ENCODE data around the gene FBF1.
A peak's percentile ranks its signal among the peaks of the same experiment; 100 is the strongest.

FBF1 gene

DNA sequence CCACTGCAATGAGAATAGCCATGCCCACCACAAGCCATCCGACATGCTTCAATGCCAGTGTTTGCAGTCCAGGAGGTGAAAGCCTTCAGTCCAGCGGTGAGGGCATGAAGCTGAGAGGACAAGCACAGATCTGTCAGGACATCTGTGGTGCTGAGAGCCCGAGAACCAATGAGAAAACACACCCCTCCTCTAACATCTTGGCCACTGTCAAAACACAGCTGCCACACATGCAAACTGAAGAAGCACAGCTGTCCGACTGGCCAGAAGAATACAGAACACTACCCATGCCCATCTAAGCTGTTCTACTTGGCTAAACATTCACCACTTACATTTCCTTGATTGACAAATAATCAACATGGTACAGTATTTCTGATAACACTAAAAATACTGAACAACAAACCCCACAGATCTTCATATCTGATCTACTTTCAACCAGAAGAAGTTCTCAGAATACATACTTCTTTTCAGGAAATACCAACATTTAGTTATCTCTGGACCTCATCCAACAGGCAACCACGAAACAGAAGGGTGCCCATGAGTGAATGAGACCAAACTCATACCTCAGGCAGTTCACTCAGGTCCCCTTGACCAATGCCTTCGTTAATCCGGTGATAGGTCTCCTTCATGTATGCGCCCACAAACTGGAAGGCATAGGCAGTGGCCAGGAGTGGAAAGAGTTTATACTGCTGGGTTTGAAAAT lies 10.2 kb upstream of the FBF1 start:
- peak in 7 of 58 donors; percentile 4 to 33 (median 22) for DNase-seq

DNA sequence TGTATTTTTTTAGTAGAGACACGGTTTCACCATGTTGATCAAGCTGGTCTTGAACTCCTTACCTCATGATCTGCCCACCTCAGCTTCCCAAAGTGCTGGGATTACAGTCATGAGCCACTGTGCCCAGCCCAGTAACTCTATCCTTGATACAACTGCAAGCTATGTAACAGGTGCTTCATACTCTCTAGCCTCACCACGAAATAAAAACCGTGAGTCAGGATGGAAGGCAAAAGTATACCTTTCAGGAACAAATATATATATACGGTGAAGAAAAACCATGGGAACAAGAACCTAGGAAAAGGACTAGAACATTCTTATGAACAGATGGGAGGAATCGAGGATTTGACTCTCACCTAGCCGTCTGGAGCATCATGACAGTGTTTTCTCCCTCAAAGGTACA lies 9.6 kb upstream of the FBF1 start:
- no peak for DNase-seq

DNA sequence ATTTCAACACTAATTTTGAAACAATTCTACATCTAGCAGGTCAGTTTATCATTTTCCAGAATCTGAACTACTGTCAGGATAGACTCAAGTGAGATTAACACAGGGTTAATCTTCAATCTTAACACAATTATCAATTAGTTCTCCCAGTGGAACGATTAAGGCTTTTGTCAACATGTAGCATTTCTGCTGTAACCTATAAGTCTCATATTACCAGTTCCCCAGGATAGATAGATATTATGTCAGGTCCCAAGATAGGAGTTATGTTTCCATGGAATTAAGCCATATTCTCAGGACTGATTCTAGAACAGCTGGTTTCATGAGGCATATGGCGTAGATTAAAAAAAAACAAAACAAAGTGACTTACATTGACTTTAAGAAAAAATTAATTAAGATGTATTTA lies 4.4 kb upstream of the FBF1 start:
- DNase-seq, result no peak

DNA sequence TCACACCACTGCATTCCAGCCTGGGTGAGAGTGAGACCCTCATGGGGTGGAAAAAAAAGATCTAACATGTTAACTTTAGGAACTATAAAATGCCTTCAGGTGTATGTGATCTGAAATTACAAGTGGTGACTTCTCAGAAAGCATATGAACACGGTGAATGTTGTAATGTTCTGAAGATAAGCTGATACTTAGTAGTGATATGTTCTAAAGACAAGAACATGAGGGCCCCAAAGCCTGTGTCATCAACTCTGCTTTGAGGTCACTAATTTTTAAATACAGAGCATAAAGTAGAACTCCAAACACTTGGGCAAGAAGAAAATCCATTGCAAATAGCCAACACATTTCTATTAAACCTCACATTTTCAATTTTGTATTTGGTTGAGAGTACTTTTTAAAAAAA lies 2.6 kb upstream of the FBF1 start:
- DNase-seq, result no peak

DNA sequence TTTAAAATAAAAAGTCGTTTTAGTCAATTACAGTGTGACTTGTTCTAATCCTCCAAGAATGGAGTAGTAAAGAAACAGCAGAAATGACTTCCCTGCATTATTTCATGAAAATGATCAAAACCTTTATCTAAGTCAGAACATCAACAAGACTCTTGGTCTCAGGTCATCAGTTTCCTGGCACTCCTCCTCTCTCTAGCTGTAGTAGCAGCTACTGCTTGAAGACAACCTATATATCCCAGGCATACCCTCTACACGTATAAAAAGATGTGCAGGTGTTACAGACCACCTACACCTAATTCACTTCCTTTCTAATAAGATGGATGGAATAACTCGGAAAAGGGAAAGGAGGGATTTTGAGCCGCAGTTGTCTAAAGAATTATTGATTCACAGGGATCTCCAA lies 1.6 kb upstream of the FBF1 start:
- no peak for DNase-seq

DNA sequence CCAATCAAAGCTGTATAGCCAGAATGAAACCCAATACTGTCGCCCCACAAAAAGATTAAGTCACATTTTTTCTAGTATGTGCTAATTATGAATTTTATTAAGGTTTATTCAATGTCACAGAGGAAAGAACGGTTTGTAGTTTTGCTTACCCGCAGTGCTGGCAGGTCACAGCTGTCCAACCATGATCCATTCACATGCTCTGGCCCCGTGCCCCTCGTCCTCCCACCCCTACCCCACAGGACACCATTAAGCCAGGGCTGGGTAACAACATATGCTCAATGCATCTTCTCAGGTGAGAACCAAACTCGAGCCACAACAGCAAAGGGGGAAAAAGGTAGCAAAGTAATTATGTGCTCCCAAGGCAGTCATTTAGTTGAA lies 589 bp upstream of the FBF1 start:
- no peak for DNase-seq

DNA sequence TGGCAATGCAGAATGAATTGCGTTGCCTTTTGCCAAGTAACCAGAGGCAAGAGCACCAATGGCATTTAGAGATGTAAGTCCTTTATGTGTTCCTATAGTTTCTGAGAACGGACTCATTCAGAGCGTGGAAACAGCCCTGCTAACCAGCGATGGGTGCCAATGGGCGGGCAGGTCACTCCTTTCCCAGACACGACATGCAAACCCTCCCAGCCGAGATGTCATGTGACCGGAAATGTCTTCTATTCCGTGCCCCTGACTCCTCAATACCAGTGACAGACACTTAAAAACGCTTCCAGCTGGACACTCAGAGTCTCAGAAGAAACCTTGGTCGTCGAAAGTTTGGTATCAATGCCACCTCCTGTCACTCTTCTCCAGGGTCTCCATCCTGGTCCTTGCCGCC lies 3.2 kb downstream of the FBF1 start:
- no peak for DNase-seq

DNA sequence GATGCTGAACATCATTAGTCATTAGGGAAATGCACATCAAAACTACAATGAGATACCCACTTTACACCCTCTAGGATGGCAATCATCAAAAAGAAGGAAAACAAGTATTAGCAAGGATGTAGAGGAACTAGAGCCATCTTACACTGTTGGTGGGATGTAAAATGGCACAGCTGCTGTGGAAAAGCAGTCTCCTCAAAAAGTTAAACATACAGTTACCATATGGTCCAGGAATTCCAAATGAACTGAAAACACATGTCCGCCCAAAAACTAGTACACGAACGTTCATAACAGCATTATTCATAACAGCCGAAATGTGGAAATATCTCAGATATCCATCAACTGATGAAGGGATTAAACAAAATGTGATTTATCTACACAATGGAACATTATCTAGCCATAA lies 7.0 kb downstream of the FBF1 start:
- no peak for DNase-seq

DNA sequence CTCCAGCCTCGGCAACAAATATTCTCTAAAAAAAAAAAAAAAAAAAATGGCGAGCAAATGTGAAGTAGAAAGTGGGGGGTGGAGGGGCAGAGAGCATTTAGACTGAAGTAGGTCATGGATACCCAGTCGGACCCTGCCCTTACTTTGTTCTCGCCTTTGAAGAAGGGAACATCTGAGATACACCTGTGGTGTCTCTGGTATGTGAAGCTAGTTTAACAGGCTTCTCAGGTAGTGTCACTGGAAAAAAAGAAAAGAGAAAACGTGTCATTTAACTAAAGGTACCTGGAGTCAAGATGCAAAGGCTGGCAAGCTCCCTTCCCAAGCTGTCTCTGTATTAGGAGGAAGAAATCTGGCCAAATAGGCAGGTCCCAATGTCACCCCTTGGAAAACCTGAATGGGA lies 8.0 kb downstream of the FBF1 start:
- no peak for DNase-seq

DNA sequence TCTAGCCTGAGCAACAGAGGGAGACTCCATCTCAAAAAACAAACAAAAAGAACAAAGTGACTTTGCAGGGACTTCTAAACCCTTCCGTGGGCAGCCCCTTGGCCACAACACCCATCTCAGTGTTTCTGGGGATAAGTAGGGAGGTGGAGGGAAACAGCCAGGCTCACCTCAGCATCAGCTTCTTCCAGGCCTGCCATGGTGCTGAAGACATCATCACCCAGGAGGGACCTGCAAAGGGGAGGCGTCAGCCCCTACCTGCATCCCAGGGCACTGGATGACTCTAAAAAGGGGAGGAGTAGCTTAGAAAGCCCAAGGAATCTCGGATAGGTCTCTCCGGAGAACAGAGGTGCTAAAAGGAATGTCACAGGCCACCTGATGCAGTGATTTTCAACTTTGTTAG lies 9.8 kb downstream of the FBF1 start:
- DNase-seq, result no peak

DNA sequence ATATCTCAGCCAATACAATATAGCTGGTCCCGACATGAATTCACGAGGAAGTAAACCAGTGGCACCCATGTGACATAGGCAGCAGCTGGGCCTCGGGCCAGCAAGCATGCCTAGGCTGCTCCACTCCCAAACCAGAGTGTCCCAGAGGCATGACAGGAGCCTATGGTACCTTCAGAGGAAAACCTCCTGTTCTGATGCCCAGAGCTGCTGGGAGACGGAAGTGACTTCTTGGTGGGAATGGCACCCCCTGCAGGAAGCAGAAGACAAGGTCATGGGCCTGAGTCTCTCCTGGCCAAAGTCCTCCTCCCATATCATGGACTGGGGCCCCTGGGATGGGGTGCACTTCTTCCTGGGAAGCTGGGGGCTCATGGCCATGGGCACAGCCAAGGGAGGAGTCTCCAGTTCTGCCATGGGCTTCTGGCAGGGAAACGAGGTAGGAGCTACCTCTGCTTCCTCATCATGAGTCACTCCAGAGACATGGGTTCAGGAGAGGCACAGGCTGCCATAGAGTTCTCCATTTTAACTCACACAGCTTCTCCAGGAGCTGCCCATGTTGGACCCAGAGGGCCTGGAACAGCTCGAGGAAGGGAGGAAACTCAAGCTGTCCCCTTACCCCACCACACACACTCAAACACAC lies 13.4 kb downstream of the FBF1 start:
- no peak for DNase-seq

DNA sequence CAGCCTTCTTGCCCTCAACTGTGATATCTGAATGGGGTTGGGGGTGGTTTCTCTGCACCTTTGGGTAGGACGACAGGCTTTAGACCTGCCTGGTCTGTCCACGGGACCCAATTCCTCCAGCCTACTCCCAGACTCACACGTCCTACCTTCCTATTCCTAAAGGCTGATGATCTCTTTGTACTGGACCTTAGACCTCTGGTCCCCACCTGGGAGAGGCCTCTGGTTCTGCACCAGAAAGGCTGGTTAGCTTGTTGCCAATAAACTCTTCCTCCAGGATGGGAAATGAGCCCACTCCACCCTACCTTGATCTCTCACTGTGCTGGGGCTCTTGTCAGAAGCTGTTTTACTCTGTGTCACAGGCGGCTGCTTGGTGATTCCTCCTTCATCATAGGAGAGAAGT lies 14.4 kb downstream of the FBF1 start:
- DNase-seq, result no peak

DNA sequence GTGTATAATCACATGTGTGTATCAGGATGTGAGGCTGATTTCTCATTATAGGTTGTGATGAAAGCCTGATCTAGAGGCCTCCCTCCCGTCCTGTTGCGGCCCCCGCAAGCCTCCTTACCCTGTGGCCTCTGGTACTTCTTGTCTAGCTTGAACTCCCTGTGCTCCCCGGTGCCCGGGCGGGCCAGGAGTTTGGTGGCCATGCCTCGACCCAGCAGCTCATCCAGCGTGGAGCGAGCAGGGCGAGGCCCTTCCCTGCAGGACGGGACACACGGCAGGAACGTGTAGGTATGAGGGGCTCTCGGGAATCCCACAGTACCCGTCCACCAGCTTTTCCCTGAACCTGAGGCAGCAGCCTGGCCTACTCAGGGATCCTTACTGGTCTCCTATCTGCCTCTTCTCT lies 14.9 kb downstream of the FBF1 start:
- DNase-seq, result no peak

DNA sequence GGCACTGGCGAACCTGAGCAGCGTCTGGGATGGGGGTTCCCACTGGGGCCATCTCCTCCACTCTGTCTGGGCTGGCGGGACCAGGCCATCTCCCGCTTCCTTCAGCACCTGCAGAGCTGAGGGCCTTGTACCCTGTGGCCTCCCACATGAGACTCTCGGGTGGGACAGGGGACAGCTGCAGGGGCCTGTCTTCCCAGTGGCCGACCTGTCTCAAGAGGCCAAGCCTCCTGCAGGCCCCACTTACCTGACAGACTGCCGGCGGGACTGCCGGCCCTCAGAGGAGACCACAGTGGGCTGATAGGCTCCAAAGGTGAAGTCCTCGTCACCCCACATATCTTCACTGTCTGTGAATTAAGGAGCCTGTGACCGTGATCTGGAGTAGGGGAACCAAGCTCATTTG lies 15.7 kb downstream of the FBF1 start:
- no peak for DNase-seq

DNA sequence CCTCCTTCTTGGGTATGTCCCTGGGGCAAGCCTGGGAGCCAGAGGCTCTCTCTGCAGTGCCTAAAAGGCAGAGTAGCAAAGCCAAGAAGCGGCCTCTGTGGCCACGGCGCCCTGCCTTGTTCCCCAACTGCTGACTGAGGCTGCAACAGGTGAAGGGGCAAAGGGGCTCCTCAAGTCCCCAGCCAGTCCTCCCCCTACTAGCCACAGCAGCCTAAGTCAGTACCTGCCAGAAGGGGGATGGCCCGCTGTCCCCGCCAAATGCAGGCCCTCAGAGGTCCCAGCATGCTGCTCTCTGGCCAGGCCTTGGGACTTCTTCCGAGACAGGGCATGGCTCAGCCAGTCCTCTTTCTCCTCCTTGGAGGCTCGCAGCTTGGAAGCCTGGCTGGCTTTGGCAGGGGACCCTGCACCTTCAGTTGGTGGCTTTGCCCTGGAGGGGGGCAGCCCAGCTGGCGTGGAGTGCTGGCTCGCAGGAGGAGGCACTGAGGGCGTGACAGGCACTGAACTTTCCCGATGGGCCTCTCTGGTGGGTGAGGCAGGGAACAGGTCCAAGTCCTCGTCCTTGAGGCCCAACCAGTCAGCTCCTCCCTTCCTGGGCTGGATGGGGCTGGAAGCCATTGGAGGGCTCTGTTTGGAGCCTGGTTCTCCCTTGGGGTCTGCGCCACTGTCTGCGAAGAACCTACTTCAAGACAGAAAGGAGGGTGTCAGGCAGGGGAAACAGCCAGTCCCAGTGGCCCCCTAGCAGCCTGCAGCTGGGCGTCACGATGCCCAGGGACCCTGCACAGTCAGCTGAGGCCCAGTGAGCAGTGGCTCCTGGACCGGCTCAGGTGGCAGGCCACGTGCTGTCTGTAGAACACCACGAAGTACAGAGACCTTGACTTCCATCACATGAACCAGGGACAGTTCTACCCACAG lies 17.6 kb downstream of the FBF1 start:
- no peak for DNase-seq

DNA sequence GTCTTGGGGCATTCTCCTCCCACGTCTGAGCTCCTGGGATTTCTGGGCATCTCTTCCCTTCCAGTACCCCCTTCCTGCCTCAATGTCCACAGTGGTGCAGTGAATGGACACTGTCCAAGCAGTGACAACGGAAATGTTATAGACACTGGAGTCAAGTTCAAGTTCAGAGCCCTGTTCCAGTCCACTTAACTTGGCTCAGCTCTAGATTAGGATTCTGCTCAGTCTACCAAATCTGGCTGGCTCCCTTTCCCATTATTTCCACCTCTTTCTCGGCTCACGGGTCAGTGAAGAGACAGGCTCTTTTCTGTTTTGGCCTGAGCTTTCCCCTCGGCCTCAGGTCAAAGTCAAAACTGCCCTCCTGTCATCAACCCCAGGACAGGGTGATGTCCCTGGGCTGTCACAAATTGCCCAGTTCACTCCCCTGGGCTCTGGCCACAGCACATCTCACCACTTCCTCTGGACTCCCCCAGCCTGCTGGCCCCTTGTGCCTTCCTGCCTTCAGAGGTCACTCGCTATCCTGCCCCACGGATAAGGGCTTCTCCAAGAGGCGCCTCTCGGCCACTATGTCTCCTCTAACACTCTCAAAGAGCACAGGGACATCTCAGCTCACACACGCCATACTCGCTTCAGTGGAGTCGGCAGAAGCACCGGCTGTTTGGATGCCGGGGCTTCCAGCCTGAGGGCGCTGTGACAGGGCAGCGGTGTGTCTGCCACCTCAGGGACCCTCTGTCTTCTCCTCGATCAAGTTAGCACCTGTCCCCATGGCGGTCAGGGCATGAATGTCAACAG lies 18.5 kb downstream of the FBF1 start:
- DNase-seq, result no peak

DNA sequence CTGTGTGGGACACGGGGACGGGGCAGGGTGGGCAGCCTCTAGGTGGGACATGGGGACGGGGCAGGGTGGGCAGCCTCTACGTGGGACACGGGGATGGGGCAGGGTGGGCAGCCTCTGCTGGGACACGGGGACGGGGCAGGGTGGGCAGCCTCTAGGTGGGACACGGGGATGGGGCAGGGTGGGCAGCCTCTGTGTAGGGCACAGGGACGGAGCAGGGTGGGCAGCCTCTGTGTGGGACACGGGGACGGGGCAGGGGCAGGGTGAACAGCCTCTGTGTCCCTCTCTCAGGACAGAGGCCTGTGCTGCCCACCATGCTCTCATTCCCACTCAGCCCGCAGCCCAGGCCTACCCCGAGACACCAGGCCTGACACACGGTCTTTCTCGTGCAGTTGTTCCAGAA lies 19.2 kb downstream of the FBF1 start:
- no peak for DNase-seq

DNA sequence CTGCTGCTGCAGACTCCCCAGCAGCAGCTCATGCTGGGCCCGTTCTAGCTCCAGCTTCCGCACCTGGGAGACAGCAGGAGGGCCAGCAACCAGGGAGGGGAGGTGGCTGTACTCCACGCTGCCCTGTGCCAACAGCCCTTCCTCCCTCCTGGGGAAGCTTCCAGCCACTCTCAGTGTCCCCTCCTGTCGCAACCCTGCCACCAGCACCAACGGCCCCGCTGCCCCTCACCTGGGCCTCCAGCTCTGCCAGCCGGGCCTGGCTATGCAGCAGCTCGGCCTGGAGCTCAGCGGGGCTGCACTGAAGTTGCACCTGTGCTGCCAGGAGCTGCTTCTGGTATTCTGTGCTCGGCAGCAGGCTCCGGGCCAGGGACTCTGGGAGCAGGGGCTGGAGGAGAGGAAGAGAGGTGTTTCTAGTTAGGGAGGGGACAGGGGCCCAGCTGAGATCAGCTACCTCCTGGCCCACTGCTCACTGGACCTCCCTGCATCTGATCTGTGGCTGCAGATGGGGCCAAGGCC lies 20.7 kb downstream of the FBF1 start:
- DNase-seq, result no peak

DNA sequence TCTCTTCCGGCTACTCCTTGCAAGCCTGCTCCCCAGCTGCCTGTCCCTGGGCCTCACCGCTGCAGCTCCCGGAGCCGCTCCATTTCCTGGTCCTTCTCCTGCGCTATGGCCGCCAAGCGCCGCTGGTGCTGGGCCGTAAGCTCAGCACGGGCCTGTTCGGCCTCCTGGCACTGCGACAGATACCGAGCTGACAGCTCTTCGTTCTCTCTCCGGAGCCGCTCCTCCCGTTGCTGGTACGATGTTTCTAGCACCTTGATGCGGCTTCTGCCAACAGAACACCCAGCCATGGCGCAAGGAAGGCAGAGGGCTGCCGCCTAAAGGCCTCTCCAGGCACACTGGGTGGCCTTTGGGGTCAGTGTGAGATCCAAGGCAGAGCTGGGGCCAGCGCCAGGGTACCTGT lies 21.2 kb downstream of the FBF1 start:
- DNase-seq, result no peak

DNA sequence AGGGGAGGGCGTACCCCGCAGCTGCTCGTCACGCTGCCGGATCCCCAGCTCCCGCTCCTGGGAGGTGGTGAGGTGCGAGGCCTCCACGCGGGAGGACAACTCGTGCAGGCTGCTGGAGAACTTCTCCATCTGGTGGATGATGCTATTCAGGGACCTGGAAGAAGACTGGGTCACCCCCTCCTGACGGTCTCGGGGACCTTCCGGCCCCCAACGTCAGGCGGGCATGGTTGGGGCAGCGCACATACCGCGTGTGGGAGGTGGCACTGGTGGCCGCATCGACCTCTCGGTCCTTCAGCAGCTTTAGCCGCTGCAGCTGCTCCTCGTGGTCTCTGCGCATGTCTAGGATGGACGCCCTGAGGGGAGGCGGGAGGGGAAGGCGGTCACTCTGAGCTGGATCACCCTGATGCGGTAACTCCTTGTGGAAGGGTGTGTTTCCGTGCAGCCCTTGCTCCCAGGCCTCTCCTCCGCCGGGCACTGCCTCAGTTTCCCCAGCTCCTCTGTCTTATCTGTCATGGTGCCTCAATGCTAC lies 22.9 kb downstream of the FBF1 start:
- no peak for DNase-seq
